ENCODE measurements around the gene MYT1.

GRCh38 chr20:64268174-64268573 is 103.9 kb downstream of the MYT1 start:
- TF ChIP-seq, protein P1, sequence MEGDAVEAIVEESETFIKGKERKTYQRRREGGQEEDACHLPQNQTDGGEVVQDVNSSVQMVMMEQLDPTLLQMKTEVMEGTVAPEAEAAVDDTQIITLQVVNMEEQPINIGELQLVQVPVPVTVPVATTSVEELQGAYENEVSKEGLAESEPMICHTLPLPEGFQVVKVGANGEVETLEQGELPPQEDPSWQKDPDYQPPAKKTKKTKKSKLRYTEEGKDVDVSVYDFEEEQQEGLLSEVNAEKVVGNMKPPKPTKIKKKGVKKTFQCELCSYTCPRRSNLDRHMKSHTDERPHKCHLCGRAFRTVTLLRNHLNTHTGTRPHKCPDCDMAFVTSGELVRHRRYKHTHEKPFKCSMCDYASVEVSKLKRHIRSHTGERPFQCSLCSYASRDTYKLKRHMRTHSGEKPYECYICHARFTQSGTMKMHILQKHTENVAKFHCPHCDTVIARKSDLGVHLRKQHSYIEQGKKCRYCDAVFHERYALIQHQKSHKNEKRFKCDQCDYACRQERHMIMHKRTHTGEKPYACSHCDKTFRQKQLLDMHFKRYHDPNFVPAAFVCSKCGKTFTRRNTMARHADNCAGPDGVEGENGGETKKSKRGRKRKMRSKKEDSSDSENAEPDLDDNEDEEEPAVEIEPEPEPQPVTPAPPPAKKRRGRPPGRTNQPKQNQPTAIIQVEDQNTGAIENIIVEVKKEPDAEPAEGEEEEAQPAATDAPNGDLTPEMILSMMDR (conservative IDR thresholded peaks at IDR 0.05), result no peak
- TF ChIP-seq ZFX (IDR thresholded peaks at IDR 0.05), result no peak
